GM18505 (cell line): ENCODE results near the gene ENGASE.

Source experiments
- ATAC-seq: cut with Tn5 transposase; IDR thresholded peaks from one replicate; pipeline ENCODE4 v1.9.1; 2021; ENCODE audit not compliant: unreplicated experiment
- POLR2A ChIP-seq: IDR thresholded peaks from 4 replicates; pipeline ENCODE4 v1.6.1; 2011; ENCODE audit warnings: borderline replicate concordance; ENCODE audit not compliant: insufficient read depth, insufficient read length; ENCODE audit errors: extremely low read depth

The ENGASE gene

DNA sequence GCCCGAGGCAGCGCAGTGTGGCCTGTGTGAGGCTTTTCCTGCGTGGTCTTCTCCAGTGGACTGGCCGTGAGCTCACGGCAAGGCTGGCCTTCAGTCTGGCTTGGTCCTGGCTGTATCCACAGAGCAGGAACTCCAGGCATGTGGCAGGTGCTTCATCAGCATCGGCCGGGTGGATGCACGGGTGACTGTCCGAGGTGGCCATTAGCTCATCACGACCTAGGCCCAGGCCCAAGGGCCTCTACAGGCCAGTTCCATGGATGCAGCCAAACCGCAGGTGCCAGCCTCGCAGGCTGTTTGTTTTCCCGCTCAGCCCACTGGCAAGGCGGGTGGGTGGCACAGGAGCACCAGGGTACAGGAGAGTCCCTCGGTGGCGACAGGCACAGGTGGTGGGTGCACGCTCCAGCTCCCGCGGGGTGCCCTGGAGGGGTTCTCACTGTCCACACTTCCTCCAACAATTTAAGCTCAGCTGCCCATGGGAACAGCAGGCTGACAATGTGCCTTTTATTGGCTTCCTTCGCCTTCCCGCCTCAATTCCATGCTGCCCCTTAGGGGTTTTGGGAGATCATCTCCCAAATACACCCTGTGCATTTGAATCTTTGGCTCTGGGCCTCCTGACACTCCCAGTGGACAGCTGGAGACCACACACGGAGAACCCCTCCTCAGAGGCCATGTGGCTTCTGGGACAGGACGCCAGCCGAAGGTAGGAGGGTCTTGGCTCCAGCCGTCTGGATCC is 33.0 kb downstream of the ENGASE start:
- no peak for ATAC-seq
- TF ChIP-seq POLR2A: no peak

DNA sequence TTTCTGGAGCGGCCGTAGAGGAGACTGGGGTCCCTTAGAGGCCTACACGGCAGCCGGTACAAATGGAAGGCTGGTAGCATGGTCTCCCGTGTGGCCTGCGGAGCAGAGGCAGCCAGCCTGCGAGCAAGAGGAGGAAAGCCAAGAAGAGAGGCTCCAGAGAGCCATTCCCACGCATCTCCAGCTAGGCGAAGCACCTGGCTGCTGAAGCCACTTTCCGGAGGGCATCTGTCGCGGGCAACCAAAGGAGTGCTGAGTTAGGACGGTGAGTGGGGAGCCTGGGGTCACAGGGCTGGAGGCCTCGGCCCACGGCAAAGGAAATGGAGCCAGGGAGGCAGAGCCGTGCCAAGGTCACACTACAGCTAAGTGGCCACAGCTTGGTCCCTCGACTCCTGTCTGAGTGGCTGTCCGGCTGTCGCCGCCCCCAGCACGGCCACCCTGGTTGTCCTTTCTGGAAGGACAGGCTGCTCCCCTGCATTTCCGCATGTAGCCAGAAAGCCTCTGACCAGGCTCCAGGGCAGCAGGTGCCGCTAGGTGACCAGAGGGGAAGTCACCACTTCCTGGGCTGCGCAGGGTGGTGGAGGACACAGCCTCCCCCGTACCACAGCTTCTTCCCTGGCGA is 33.7 kb downstream of the ENGASE start:
- no peak for TF ChIP-seq POLR2A
- no peak for ATAC-seq

DNA sequence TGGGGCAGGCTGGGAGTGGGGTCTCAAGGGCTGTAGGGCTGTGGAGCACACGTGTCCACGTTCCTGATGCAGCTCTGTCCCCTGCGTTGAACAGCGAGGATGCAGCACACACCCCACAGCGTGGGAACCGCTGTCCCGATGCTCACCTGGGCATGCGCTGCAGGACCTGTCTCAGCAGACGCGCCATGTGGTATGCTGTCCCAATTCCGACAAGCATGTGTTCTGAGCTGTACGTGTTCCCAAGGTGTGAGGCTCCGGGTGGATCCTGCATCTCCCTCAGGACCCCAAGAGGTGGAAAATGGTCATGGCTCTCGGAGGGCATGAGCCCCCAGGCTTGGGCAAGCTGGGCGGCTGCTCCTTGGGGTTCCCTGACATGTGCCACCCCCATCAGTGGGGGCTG is 34.2 kb downstream of the ENGASE start:
- ATAC-seq: no peak
- no peak for TF ChIP-seq POLR2A

DNA sequence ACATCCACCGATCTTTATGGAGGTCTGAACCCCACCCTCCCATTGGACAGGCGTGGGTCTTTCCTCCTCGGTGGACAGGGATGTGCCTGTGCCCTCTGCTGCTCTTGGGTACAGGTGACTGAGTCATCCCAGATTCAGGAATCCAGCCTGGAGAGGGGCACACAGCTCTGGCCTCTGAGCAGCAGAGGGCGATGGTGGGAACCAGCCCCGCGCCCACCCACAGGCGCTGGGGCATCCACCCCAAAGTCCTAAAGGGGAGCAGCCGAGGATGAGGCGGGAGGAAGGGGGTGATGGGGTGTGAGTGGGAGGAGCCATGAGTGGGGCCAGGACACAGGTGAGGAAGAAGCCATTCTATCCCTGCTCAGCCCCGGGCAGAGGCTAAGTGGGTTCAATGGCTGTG is 35.0 kb downstream of the ENGASE start:
- ATAC-seq: no peak
- no peak for TF ChIP-seq POLR2A

- ATAC-seq: no peak
- no peak for TF ChIP-seq POLR2A
Observed at GRCh38 chr17:79111097-79111496, 36.5 kb downstream of the ENGASE start.

DNA sequence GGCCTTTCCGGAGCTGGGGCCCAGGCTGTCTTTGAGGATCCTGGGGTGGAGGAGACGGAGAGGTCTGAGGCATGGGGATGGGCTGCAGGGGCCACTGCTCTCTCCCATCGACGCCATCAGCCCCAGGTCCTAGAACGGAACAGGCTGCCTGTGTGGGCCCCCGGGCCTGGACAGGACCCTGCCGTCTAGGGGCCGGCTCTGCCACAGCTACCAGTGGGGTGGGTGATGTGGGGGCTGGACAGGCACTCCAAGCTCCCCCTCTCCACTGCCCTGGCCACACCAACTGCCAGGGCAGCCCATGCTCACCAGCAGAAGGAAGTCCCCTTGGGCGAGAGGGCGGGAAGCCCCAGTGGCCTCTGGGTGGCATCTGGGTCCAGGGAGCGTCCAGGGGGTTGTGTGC is 37.8 kb downstream of the ENGASE start:
- TF ChIP-seq POLR2A: no peak

GRCh38 chr17:79113699-79114457 is 39.3 kb downstream of the ENGASE start:
- ATAC-seq: no peak
- TF ChIP-seq POLR2A: no peak

More for the DNA sequence above, 37.8 kb downstream of the ENGASE start:
- no peak for ATAC-seq

DNA sequence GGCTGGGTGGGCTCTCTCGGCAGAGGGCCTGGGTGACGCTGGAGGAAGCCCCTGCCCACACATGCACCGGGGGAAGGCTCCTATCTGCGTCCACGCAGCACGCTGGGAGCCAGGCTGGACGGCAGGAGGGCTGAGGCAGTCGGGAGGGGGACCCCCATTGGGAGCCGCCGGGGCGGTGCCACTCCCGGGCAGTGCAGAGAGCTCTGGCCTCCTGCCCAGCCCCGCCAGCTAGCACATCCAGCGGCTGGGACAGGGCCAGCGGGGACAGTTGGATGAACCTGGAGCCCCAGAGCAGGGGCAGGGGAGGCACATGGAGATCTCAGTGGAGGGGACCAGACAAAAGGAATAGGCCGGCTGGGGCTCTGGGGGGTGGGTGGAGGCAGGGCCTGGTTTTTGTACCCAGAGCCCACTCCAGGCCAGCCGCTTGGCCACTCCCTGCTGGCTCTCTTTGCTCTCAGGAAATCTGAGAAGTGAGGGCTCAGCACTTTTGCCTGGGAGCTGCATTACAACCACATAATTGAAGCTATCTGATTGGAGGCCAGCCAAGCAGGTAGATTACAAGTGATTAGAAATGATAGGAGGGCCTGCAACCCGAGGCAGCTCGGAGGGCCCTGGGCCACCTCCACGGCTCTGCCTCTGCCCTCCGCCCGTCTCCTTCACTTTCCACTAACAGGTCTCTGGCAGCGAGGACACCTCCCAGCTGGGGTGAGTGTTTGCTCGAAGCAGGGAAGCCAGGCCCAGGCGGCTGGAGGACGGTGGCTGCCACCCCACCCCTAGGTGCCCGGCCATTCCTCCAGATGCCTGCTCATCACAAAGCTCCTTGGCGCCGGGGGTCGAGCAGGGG is 40.1 kb downstream of the ENGASE start:
- no peak for ATAC-seq
- TF ChIP-seq POLR2A: no peak

DNA sequence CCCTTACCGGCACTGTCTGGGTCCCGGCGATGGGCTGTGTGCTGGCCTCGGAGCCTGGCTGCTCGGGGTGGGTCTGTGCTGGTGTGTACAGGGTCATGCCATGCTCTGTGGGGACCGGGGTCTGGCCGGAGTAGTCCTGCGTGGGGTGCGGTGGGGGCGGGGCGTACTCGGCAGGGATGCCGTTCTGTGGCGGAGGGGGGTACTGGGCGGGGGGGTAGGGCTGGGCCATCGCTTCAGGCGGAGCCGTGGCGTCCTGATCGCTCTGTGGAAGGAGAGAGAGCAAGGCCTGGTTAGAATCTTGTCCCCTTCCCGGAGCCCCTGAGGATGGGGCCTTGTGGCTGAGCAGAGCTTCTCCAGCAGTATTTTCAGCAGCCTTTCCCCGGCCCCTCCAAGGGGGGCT is 40.9 kb downstream of the ENGASE start:
- ATAC-seq: no peak
- no peak for TF ChIP-seq POLR2A

GRCh38 chr17:79116575-79117368 is 42.1 kb downstream of the ENGASE start:
- ATAC-seq: no peak
- no peak for TF ChIP-seq POLR2A

DNA sequence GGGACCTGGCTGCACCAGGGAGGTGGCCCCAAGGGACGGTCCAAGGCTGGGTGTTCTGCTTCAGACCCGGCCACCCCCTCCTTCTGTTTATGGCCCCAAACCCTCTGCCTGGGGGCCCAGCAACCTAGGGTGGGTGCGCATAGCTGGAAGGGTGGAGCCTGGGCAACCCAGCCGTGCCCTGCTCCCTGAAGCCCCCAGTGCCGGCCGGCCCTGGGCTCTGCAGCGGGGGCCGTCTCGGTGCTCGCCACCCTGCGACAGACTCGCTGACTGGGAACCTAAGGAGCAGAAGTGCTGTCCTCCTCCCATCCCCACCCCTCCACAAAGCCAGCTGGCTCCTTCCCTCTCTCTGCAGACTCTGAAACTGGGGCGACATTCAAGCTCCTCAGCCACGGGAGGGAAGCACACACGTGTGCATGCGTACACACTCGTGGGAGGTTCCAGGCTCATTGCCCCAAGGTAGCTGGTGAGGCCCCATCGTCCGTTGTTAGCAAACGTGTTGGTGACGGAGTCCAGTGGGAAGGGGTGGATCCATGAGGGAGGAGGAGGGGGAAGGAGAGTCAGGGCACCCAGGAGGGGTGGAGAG is 43.4 kb downstream of the ENGASE start:
- TF ChIP-seq POLR2A: no peak
- ATAC-seq: no peak

- no peak for ATAC-seq
- TF ChIP-seq POLR2A: no peak
Observed at GRCh38 chr17:79118924-79119323, 44.3 kb downstream of the ENGASE start.

DNA sequence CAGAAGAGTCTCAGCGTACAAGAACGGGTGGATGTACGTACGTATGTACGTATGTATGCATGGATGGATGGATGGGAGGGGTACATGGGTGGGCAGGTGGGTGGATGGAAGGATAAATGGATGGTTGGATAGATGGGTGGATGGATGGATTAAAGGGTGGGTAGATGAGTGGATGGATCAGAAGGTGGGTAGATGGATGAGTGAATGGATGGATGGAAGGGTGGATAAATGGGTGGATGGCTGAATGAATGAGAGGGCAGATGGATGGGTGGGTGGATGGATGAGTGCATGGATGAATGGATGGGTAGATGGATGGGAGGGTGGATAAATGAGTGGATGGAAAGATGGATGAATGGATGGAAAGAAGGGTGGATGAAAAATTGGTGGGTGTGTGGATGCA is 45.6 kb downstream of the ENGASE start:
- ATAC-seq: no peak
- no peak for TF ChIP-seq POLR2A

- ATAC-seq: no peak
- TF ChIP-seq POLR2A: no peak
Observed at GRCh38 chr17:79123988-79124387, 49.4 kb downstream of the ENGASE start.
